Subcutaneous abdominal adipose tissue (tissue), 5 donors: ENCODE results near the gene PITPNM3.

Source experiments
- H3K27ac ChIP-seq: one replicate; pipeline ENCODE4 v1.7.0; 2013; ENCODE audit warnings: low read depth, mild to moderate bottlenecking, inconsistent platforms, low read length, moderate library complexity
- H3K27me3 ChIP-seq, 5 donors: one replicate each; pipeline ENCODE4 v1.7.0; 2013; ENCODE audit warnings: low read length in 5 of 5, inconsistent platforms in 1 of 5; ENCODE audit not compliant: control insufficient read depth in 5 of 5, insufficient read depth in 4 of 5
- H3K36me3 ChIP-seq, 5 donors: one replicate each; pipeline ENCODE4 v1.7.0; 2013; ENCODE audit warnings: low read length in 5 of 5; ENCODE audit not compliant: control insufficient read depth in 5 of 5, insufficient read depth in 5 of 5
- H3K4me1 ChIP-seq, 5 donors: one replicate each; pipeline ENCODE4 v1.7.0; 2013; ENCODE audit warnings: low read length in 5 of 5, mild to moderate bottlenecking in 3 of 5, moderate library complexity in 1 of 5; ENCODE audit not compliant: control insufficient read depth in 5 of 5, insufficient read depth in 5 of 5
- H3K4me3 ChIP-seq, 5 donors: one replicate each; pipeline ENCODE4 v1.7.0; 2013; ENCODE audit warnings: low read length in 5 of 5, low read depth in 1 of 5
- H3K9ac ChIP-seq, 5 donors: one replicate each; pipeline ENCODE4 v1.7.0; 2013; ENCODE audit warnings: low read length in 5 of 5, mild to moderate bottlenecking in 4 of 5, moderate library complexity in 3 of 5
- H3K9me3 ChIP-seq, 5 donors: one replicate each; pipeline ENCODE4 v1.7.0; 2013; ENCODE audit warnings: low read length in 5 of 5; ENCODE audit not compliant: control insufficient read depth in 5 of 5
- donor health status: healthy.
- donor health status: healthy.
- donor health status: healthy.
- donor health status: healthy.
- donor health status: healthy.

PITPNM3 gene

DNA sequence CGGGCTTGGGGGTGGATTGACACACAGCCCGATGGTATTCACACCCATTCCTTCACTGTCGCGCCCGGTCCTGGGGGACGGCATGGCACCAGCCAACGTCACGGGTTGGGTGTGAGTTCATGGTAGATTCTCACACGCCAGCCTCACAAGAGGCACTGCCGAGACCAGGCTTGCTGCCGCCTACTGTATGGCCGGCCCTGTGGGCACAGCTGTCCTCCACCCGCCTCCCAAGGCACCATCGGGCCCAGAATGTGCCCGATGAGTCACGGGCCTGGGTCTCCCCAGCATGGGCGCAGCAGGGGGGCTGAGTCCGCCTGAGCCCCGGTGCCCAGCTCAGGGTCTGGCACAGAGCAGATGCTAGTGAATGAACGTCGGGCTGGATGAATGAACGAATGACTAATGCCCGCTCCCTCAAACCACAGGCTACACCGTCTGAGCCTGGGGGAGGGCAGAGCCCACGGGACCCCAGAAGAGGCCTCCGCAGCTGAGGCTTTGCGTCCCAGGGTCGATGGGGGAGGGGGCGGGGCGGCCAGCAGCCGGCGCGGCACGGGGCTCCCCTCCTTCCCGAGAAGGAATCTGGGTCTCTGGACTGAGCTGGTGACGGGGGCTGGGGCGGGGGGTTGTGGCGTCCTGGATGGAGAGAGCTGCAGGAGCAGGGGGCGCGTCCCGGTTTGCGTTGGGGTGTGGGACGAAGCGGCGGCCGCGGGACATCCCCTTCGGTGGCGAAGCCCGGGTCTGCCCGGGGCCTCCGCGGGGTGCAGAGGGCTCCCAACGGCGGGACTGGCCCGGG lies 829 bp downstream of the PITPNM3 start:
- Histone ChIP-seq H3K4me1 (peaks cover 0 to 21% (median 18%) of the 10 kb centered on the region in 5 donors), H3K27me3 (peaks cover 22 to 39% (median 28%) of the 10 kb centered on the region in 5 donors), H3K9ac (peak overlapping the region in 1 of 5 donors; percentile 54), H3K27ac (no peak overlapping the region), H3K9me3 (peaks cover 0 to 3% (median 0%) of the 10 kb centered on the region in 5 donors), H3K4me3 (peak overlapping the region in 4 of 5 donors; percentile 19 to 57 (median 39)), H3K36me3 (no peaks in the 10 kb centered on the region)

DNA sequence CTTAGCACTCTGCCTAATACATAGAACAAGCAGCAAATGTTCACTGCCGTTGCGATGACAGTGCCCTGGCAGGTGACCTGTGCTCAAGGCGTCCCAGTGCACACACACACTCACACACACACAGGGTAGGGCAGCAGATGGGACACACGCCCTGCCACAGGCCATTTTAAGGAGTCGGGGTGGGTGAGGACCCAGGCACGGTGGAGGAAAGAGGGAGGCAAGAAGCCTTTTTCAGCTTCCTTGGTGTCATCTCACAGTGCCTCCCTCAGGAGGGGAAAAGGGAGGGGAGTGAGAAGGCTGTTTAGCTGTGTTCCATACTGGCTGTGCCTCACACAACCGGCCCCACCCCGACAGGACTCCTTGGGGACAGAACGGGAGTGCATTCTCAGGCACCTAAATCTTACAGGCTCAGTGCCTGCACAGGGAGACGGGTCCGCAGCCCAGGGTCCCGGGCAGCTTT lies 1.5 kb downstream of the PITPNM3 start:
- Histone ChIP-seq H3K4me3 (peak overlapping the region in 3 of 5 donors; percentile 22 to 57 (median 56)), H3K9me3 (peaks cover 0 to 3% (median 0%) of the 10 kb centered on the region in 5 donors), H3K9ac (no peak overlapping the region), H3K27me3 (peaks cover 22 to 39% (median 28%) of the 10 kb centered on the region in 5 donors), H3K4me1 (peaks cover 0 to 21% (median 18%) of the 10 kb centered on the region in 5 donors), H3K27ac (no peak overlapping the region), H3K36me3 (no peaks in the 10 kb centered on the region)

DNA sequence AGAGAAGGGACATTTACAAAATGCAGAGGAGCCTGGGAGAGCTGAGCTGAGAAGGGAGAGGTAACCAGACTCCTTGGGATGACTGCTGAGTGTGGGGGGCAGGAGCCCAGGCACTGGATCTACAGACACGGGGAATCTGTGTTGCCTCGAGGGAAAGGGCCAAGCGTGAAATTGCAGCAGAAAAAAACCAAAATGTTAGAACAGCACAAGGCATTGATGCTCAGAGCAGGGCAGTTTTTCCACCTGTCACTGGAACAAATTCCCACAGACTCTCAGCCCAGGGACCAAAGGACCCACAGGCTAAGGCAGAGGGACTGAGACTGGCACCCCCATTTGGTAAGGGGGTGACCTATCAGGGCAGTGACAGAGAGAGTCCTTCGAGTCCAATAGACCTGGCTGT lies 2.0 kb downstream of the PITPNM3 start:
- no peak overlapping the region for H3K9ac ChIP-seq
- peaks cover 22 to 39% (median 28%) of the 10 kb centered on the region in 5 donors for H3K27me3 ChIP-seq
- H3K4me1 ChIP-seq, result peaks cover 0 to 21% (median 18%) of the 10 kb centered on the region in 5 donors
- no peak overlapping the region for H3K4me3 ChIP-seq
- H3K27ac ChIP-seq, result no peak overlapping the region
- H3K36me3 ChIP-seq, result no peaks in the 10 kb centered on the region
- H3K9me3 ChIP-seq, result peaks cover 0 to 3% (median 0%) of the 10 kb centered on the region in 5 donors

DNA sequence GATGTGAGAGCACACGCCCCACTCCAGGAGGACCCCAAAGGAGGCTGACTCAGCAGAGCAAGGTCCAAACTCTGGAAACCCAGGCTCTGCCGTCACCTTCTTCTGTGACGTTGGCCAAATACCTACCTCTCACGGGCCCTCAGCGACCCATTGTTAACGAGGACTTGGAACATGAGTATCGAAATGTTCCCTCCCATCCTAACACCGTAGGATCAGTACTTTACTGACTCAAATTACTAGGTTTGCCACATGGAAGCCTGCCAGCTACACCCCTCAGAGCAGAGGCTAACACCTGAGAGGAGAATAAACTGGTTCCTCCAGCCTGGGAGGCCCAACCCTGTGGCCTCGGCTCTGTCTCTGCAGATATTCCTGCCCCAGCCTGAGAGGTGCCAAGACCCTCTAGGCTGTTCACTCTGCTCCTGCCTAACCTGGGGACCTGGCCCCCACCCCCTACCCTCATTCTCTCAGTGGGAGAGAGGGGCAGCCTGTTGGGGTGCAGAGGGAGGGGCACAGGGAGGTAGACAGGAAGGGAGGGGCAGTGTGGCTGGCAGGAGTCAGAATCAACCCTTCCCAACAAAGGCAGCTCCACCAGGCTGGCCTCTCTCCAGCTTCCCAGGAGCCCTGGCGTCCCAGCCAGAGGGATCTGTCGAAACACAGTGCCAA lies 4.4 kb downstream of the PITPNM3 start:
- H3K9me3 ChIP-seq, result peaks cover 0 to 3% (median 0%) of the 10 kb centered on the region in 5 donors
- peaks cover 0 to 28% (median 20%) of the 10 kb centered on the region in 5 donors for H3K4me1 ChIP-seq
- H3K4me3 ChIP-seq, result no peak overlapping the region
- H3K27me3 ChIP-seq, result peaks cover 18 to 36% (median 26%) of the 10 kb centered on the region in 5 donors
- no peak overlapping the region for H3K9ac ChIP-seq
- H3K27ac ChIP-seq, result no peak overlapping the region
- no peaks in the 10 kb centered on the region for H3K36me3 ChIP-seq

DNA sequence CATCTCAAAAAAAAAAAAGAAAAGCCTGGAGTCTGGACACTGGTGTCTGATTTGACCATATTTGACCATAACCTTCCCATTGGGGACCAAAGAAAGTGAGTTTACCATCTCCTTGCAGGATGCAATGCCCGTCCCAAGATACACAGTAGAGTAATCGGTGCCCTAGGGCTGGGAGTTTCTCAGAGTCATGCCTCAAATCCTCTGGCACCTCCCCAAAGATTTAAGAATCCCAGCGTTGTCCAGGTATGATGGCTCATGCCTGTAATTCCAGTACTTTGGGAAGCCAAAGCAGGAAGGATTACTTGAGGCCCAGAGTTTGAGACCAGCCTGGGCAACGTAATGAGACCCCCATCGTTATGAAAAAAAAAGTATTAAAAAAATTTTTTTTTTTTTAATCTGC lies 5.0 kb downstream of the PITPNM3 start:
- H3K4me1 ChIP-seq, result peaks cover 0 to 24% (median 16%) of the 10 kb centered on the region in 5 donors
- no peak overlapping the region for H3K27ac ChIP-seq

DNA sequence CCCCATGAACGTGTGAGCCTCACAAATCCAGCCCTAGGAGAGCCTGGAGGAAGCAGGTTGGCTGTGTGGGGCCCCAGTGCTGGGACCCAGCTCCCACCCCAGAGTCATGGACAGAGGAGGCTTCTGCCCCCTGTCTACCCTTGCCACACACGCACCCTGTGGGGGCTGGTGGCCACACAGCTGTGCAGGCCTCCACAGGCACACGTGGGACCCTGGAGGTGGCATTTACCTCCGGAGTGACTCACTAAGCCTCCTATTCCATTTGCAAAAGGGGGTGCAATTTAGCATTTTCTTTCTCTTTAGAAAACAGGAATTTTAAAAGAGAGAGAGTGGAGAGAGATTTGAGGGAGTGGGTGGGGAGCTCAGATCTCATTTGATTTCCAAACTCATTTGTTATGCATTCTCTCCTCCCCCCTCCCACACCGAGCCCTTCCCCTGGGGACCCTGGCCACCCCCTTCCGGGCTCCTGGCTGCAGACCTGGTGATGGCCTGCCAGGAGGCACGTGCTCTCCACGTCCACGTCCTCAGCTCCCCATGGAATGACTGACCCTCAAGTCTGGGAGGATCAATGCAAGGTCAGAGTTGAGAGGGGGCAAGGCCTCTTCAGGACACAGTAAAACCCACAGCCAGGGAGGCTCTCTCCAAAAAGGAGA lies 6.8 kb downstream of the PITPNM3 start:
- Histone ChIP-seq H3K4me3 (no peak overlapping the region), H3K27ac (no peak overlapping the region), H3K36me3 (no peaks in the 10 kb centered on the region), H3K4me1 (peaks cover 0 to 11% (median 0%) of the 10 kb centered on the region in 5 donors), H3K27me3 (peaks cover 4 to 20% (median 13%) of the 10 kb centered on the region in 5 donors), H3K9me3 (no peaks in the 10 kb centered on the region), H3K9ac (no peak overlapping the region)

More for the DNA sequence above, 5.0 kb downstream of the PITPNM3 start:
- Histone ChIP-seq H3K9me3 (peaks cover 0 to 3% (median 0%) of the 10 kb centered on the region in 5 donors), H3K36me3 (no peaks in the 10 kb centered on the region), H3K9ac (no peak overlapping the region), H3K4me3 (no peak overlapping the region), H3K27me3 (peaks cover 15 to 32% (median 26%) of the 10 kb centered on the region in 5 donors)

DNA sequence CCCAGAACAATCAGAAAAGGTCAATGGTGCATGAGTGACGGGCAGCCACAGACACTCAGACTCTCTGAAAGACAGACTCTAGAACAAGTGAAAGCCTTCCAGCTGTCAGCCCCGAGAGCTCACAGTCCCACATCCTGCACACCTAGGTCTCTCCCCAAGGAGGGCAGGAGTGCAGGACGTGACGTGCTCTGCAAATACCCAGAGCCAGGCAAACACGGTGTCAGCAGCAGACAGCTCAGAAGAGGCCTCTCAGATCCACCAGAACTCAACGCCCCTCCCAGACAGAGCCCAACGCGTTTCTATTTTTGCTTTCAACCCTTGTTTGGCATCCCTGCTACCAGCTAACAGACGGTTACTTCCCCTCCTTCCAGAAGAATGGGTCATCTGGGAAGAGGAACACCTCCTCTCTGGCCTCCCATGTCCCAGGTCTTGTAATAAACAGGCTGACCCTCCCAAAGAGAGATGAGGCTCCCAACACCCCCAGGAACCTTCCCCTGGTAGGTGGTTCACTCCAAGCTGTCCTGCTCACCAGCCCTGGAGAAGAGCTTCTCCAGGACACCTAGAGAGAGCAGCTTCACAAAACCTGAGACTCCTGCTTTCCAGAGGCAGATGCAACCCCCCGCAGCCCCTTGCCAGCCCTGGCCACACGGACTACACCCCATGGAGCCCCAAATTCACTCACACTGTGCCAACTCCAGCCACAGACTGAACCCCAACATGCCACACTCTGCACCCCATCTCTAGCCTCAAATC lies 7.6 kb downstream of the PITPNM3 start:
- Histone ChIP-seq H3K4me3 (no peak overlapping the region), H3K9ac (no peak overlapping the region), H3K27me3 (peaks cover 0 to 14% (median 9%) of the 10 kb centered on the region in 5 donors), H3K27ac (no peak overlapping the region), H3K4me1 (peaks cover 0 to 11% (median 0%) of the 10 kb centered on the region in 5 donors), H3K36me3 (no peaks in the 10 kb centered on the region), H3K9me3 (no peaks in the 10 kb centered on the region)

DNA sequence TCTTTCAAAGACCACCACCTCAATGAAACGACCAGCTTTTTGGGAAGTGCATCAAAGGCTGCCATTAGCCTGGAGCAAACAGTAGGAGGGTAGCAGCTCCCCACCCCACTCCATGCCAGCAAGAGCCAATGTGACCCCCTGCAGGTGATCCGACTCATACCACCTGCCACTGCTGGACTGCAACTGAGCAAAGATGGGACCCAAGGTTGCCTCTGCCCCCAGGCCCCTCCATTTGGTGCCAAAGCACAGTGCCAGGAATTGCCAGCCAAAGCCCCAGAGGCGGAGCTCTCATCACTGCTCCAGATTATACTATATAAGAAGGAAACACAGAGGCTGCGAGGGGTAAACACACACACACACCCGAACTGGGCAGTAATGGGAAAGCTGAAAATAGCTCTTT lies 8.3 kb downstream of the PITPNM3 start:
- H3K27ac ChIP-seq, result no peak overlapping the region
- H3K27me3 ChIP-seq, result peaks cover 0 to 7% (median 3%) of the 10 kb centered on the region in 5 donors
- no peak overlapping the region for H3K9ac ChIP-seq
- H3K4me3 ChIP-seq, result no peak overlapping the region
- H3K9me3 ChIP-seq, result no peaks in the 10 kb centered on the region
- peaks cover 0 to 11% (median 0%) of the 10 kb centered on the region in 5 donors for H3K4me1 ChIP-seq
- H3K36me3 ChIP-seq, result no peaks in the 10 kb centered on the region

DNA sequence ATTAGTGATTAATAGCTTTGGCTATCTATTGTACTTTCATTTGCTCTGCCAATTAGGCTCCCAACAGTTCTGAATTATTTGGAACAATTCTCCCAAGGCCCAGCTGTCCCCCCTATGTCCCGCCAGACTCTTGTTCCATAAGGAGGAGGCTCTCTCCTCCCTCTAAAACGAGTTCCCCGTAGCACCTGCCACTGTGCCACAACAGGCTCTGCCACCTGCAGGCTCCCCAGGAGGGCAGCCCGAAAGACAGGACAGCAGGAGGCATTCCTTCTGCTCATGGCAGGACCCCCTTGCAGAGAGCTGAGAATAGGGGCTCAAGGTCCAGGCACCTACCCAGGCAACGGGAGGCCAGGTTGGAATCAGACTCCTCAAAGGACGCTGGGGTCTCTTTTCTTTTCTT lies 9.0 kb downstream of the PITPNM3 start:
- H3K27ac ChIP-seq, result no peak overlapping the region

More for the DNA sequence above, 9.0 kb downstream of the PITPNM3 start:
- Histone ChIP-seq H3K9me3 (no peaks in the 10 kb centered on the region), H3K27me3 (peaks cover 0 to 5% (median 3%) of the 10 kb centered on the region in 5 donors), H3K4me3 (no peak overlapping the region), H3K36me3 (no peaks in the 10 kb centered on the region), H3K9ac (no peak overlapping the region), H3K4me1 (peaks cover 0 to 11% (median 0%) of the 10 kb centered on the region in 5 donors)
